ENCODE data around the gene SORBS1. TPM values are rescaled to one million over a fixed set of nuclear protein-coding genes. Genes with fewer than 3 reads are reported as not detected.

Gene SORBS1
- total RNA-seq, 4 donors from 2014 or later, result 92.2 to 308 (median 150) TPM

GRCh38 chr10:95421782-95422181 is 139.4 kb downstream of the SORBS1 start:
- no peak for DNase-seq
- in situ Hi-C loops (cut with MboI; ENCODE audit: low pct_ligation_motif_present in 1 of 4, low pct_unique_long_range_greater_than_20kb in 1 of 4, low sequenced_read_pairs in 3 of 4), result no loop called here
- Histone ChIP-seq H3K4me3 (no peak overlapping the region), H3K4me1 (peaks cover 7 to 37% (median 14%) of the 10 kb centered on the region in 4 donors), H3K27ac (peak overlapping the region; percentile 59 to 85 (median 74)), H3K9me3 (no peaks in the 10 kb centered on the region), H3K27me3 (no peaks in the 10 kb centered on the region), H3K36me3 (no peaks in the 10 kb centered on the region)
- intact Hi-C loops (cut with DNase I; ENCODE audit: low total_unique reads), result no loop called here
- TF ChIP-seq POLR2AphosphoS5 (IDR thresholded peaks at IDR 0.05) (no peak), CTCF (IDR thresholded peaks at IDR 0.05) (no peak), POLR2A (IDR thresholded peaks at IDR 0.05) (no peak), EP300 (IDR thresholded peaks at IDR 0.05; ENCODE audit: low read depth) (no peak)
- WGBS, 2 donors (ENCODE audit: low coverage in 1 of 2), result 88% methylated on average over 3 of the region's 3 CpGs; no CpG with 5 or more reads in 1 of the 2 donors

- intact Hi-C loops (cut with DNase I; ENCODE audit: low total_unique reads) (no loop called here), in situ Hi-C loops (cut with MboI; ENCODE audit: low pct_ligation_motif_present in 1 of 4, low pct_unique_long_range_greater_than_20kb in 1 of 4, low sequenced_read_pairs in 3 of 4) (no loop called here)
- 74 to 80% methylated on average over 3 of the region's 3 CpGs for WGBS, 2 donors (ENCODE audit: low coverage in 1 of 2)
- Histone ChIP-seq H3K9me3 (no peaks in the 10 kb centered on the region), H3K4me1 (peaks cover 7 to 48% (median 22%) of the 10 kb centered on the region in 4 donors), H3K27me3 (no peaks in the 10 kb centered on the region), H3K4me3 (no peak overlapping the region), H3K27ac (peak overlapping the region; percentile 59 to 85 (median 74)), H3K36me3 (no peaks in the 10 kb centered on the region)
- TF ChIP-seq POLR2AphosphoS5 (IDR thresholded peaks at IDR 0.05) (no peak), POLR2A (IDR thresholded peaks at IDR 0.05) (no peak), CTCF (IDR thresholded peaks at IDR 0.05) (no peak), EP300 (IDR thresholded peaks at IDR 0.05; ENCODE audit: low read depth) (no peak)
- no peak for DNase-seq
Measured at GRCh38 chr10:95419399-95419798, 141.8 kb downstream of the SORBS1 start.

- in situ Hi-C loops (cut with MboI; ENCODE audit: low pct_ligation_motif_present in 1 of 4, low pct_unique_long_range_greater_than_20kb in 1 of 4, low sequenced_read_pairs in 3 of 4) (no loop called here), intact Hi-C loops (cut with DNase I; ENCODE audit: low total_unique reads) (no loop called here)
- TF ChIP-seq CTCF (IDR thresholded peaks at IDR 0.05) (no peak), EP300 (IDR thresholded peaks at IDR 0.05; ENCODE audit: low read depth) (no peak), POLR2AphosphoS5 (IDR thresholded peaks at IDR 0.05) (no peak), POLR2A (IDR thresholded peaks at IDR 0.05) (no peak)
- no peaks in the 10 kb centered on the region for H3K36me3 ChIP-seq
- no peaks in the 10 kb centered on the region for H3K9me3 ChIP-seq
- H3K27me3 ChIP-seq, result no peaks in the 10 kb centered on the region
- no peak for DNase-seq
- WGBS, 2 donors (ENCODE audit: low coverage in 1 of 2), result 86 to 92% methylated on average over 7 of the region's 7 CpGs
- peak overlapping the region; percentile 59 to 85 (median 74) for H3K27ac ChIP-seq
- no peak overlapping the region for H3K4me3 ChIP-seq
- peaks cover 0 to 34% (median 17%) of the 10 kb centered on the region in 4 donors for H3K4me1 ChIP-seq
Measured at GRCh38 chr10:95416973-95417372, 144.2 kb downstream of the SORBS1 start.

- in situ Hi-C loops (cut with MboI; ENCODE audit: low pct_ligation_motif_present in 1 of 4, low pct_unique_long_range_greater_than_20kb in 1 of 4, low sequenced_read_pairs in 3 of 4) (no loop called here), intact Hi-C loops (cut with DNase I; ENCODE audit: low total_unique reads) (no loop called here)
- no peaks in the 10 kb centered on the region for H3K9me3 ChIP-seq
- TF ChIP-seq EP300 (IDR thresholded peaks at IDR 0.05; ENCODE audit: low read depth), result no peak
- no peak for TF ChIP-seq POLR2A (IDR thresholded peaks at IDR 0.05)
- no peak for TF ChIP-seq POLR2AphosphoS5 (IDR thresholded peaks at IDR 0.05)
- TF ChIP-seq CTCF (IDR thresholded peaks at IDR 0.05), result no peak
- H3K4me3 ChIP-seq, result no peak overlapping the region
- H3K27me3 ChIP-seq, result no peaks in the 10 kb centered on the region
- H3K4me1 ChIP-seq, result peaks cover 0 to 33% (median 17%) of the 10 kb centered on the region in 4 donors
- no peak for DNase-seq
- peak overlapping the region; percentile 59 to 85 (median 74) for H3K27ac ChIP-seq
- 61 to 65% methylated on average over 4 of the region's 4 CpGs for WGBS, 2 donors (ENCODE audit: low coverage in 1 of 2)
- H3K36me3 ChIP-seq, result no peaks in the 10 kb centered on the region
Measured at GRCh38 chr10:95416270-95416669, 144.9 kb downstream of the SORBS1 start.
